ENCODE data around the gene SEMA3F.

DNA sequence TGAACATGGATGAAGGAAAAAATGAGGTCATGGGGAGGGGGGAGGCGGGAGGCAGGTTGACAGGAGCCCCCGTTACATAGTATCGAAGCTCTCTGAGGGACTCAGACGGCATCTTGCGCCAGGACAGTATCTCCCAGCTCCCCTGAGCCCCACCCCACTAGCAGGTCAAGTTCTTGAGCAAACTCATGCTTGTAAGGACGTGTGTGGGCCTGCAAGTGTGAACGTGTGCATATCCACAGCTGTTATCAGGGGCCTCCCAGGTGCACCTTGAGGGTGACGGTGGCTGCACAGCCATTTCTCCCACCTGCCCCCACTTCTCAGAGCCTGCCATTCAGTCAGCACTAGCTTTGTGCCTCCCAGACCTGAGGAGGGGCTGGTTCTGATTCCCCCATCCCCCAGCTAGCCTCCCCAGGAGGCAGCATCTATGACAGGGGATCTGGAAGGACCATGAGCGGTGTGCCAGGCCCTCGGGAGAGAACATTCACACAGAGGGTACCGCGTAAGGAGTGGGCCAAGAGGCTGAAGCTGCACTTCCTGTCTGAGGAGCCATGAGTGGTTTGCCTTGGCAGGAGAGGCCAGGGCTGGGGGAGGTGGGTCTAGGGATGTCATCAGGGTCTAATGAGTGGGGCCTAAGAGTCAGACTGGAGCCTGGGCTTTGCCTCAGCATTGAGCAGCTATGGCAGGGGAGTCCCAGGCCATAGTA, 2.9 kb downstream of the SEMA3F start:
- TF ChIP-seq, protein P1, sequence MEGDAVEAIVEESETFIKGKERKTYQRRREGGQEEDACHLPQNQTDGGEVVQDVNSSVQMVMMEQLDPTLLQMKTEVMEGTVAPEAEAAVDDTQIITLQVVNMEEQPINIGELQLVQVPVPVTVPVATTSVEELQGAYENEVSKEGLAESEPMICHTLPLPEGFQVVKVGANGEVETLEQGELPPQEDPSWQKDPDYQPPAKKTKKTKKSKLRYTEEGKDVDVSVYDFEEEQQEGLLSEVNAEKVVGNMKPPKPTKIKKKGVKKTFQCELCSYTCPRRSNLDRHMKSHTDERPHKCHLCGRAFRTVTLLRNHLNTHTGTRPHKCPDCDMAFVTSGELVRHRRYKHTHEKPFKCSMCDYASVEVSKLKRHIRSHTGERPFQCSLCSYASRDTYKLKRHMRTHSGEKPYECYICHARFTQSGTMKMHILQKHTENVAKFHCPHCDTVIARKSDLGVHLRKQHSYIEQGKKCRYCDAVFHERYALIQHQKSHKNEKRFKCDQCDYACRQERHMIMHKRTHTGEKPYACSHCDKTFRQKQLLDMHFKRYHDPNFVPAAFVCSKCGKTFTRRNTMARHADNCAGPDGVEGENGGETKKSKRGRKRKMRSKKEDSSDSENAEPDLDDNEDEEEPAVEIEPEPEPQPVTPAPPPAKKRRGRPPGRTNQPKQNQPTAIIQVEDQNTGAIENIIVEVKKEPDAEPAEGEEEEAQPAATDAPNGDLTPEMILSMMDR (IDR thresholded peaks at IDR 0.05; ENCODE audit: insufficient read depth, low read length, poor library complexity, severe bottlenecking) = no peak
- no peak for TF ChIP-seq EZH2phosphoT487 (conservative IDR thresholded peaks at IDR 0.05; ENCODE audit: low read length)

Data from SU-DHL-6 (cell line).